SK-N-SH (cell line): ENCODE data around the gene MYNN. TPM values are rescaled to one million over a fixed set of nuclear protein-coding genes. Genes with fewer than 3 reads are reported as not detected.

ENCODE experiments used
- CTCF ChIA-PET: fragments of 300-600, 350-600 bp; formaldehyde crosslinking; extraction: SDS; loops from one replicate; lab custom pipeline; 2021; lab: Yijun Ruan, JAX
- POLR2A ChIA-PET: fragments of 350-600 bp; sonication (Branson Sonifier 250); formaldehyde crosslinking; extraction: SDS; loops from one replicate; lab custom pipeline; 2020; ENCODE audit warnings: antibody characterized with exemption, inconsistent platforms; lab: Yijun Ruan, JAX
- DNase-seq: peaks from one replicate; pipeline ENCODE4 v3.0.0; 2012
- H2AFZ ChIP-seq: fragments of 200-600 bp; sonication (generic); 2 replicates; pipeline ENCODE4 v1.8.1; 2016; ENCODE audit warnings: antibody characterized with exemption, mild to moderate bottlenecking, low read depth
- H3F3A ChIP-seq: fragments of 200-600 bp; sonication (generic); replicated peaks from 2 replicates; pipeline ENCODE3; 2016; ENCODE audit warnings: antibody characterized with exemption, mild to moderate bottlenecking; ENCODE audit not compliant: insufficient read depth
- H3K27ac ChIP-seq, 2 experiments: fragments of 200-500 bp in 1 of 2; fragments of 200-600 bp in 1 of 2; sonication (Bioruptor generic) in 1 of 2; sonication (generic), shearing (Covaris generic) in 1 of 2; 2 replicates each; pipeline versions ENCODE4 v1.5.1 to v1.6.1; 2014 to 2016; ENCODE audit warnings: low read depth in 2 of 2, inconsistent platforms in 1 of 2, low read length in 1 of 2, mild to moderate bottlenecking in 1 of 2, mixed read lengths in 1 of 2
- H3K27me3 ChIP-seq: fragments of 200-600 bp; sonication (generic), shearing (Covaris generic); 2 replicates; pipeline ENCODE4 v1.6.1; 2016; ENCODE audit warnings: mixed run types; ENCODE audit not compliant: insufficient read depth
- H3K36me3 ChIP-seq, 2 experiments: fragments of 200-500 bp in 1 of 2; fragments of 200-600 bp in 1 of 2; sonication (Bioruptor generic) in 1 of 2; sonication (generic) in 1 of 2; replicated peaks in 1 of 2; 2 replicates each; pipeline versions ENCODE3 to v1.5.1; 2014 to 2016; ENCODE audit warnings: low read length in 1 of 2, mild to moderate bottlenecking in 1 of 2; ENCODE audit not compliant: insufficient read depth in 2 of 2, control insufficient read depth in 1 of 2
- H3K4me1 ChIP-seq, 2 experiments: fragments of 200-500 bp in 1 of 2; fragments of 200-600 bp in 1 of 2; sonication (Bioruptor generic) in 1 of 2; sonication (generic), shearing (Covaris generic) in 1 of 2; 2 replicates each; pipeline versions ENCODE4 v1.5.1 to v1.6.1; 2014 to 2016; ENCODE audit warnings: low read depth in 1 of 2, low read length in 1 of 2, mixed run types in 1 of 2; ENCODE audit not compliant: insufficient read depth in 2 of 2, control insufficient read depth in 1 of 2
- H3K4me2 ChIP-seq: fragments of 200-600 bp; sonication (generic), shearing (Covaris generic); 2 replicates; pipeline ENCODE4 v1.6.1; 2017; ENCODE audit warnings: mixed run types
- H3K4me3 ChIP-seq, 2 experiments: fragments of 200-500 bp in 1 of 2; fragments of 200-600 bp in 1 of 2; sonication (Bioruptor generic) in 1 of 2; sonication (generic), shearing (Covaris generic) in 1 of 2; 2 replicates each; pipeline versions ENCODE4 v1.5.1 to v1.8.1; 2014 to 2016; ENCODE audit warnings: low read depth in 2 of 2, inconsistent platforms in 1 of 2, low read length in 1 of 2, mild to moderate bottlenecking in 1 of 2, mixed read lengths in 1 of 2, moderate library complexity in 1 of 2
- H3K79me2 ChIP-seq: fragments of 200-600 bp; sonication (generic); 2 replicates; pipeline ENCODE4 v1.8.1; 2017; ENCODE audit warnings: mild to moderate bottlenecking; ENCODE audit not compliant: insufficient read depth
- H3K9ac ChIP-seq: fragments of 200-600 bp; sonication (generic); 2 replicates; pipeline ENCODE4 v1.6.1; 2017; ENCODE audit warnings: mixed run types
- H3K9me2 ChIP-seq: fragments of 200-600 bp; sonication (generic); 2 replicates; pipeline ENCODE4 v1.6.1; 2017; ENCODE audit warnings: mixed run types
- H3K9me3 ChIP-seq: fragments of 200-600 bp; sonication (generic); 2 replicates; pipeline ENCODE4 v1.6.1; 2017; ENCODE audit warnings: mixed run types, mild to moderate bottlenecking, moderate library complexity
- H4K20me1 ChIP-seq: fragments of 200-600 bp; sonication (generic); 2 replicates; pipeline ENCODE4 v1.6.1; 2017; ENCODE audit warnings: mild to moderate bottlenecking, mixed run types; ENCODE audit not compliant: insufficient read depth
- CHD2 ChIP-seq: fragments of 150-350 bp; IDR thresholded peaks from 2 replicates; pipeline ENCODE4 v1.6.1; 2018; ENCODE audit warnings: low read length; ENCODE audit not compliant: partially characterized antibody
- CTCF ChIP-seq: fragments of 200-600 bp; sonication (generic); IDR thresholded peaks from 2 replicates; pipeline ENCODE4 v1.6.1; 2017; ENCODE audit warnings: antibody characterized with exemption, mild to moderate bottlenecking, moderate library complexity
- FOXM1 ChIP-seq: IDR thresholded peaks from 2 replicates; pipeline ENCODE4 v1.4.0; 2012; ENCODE audit warnings: low read depth, mild to moderate bottlenecking
- GABPA ChIP-seq: IDR thresholded peaks from 2 replicates; pipeline ENCODE4 v1.4.0; 2012; ENCODE audit warnings: low read depth, mild to moderate bottlenecking
- GATA2 ChIP-seq: sonication (generic); formaldehyde crosslinking; IDR thresholded peaks from 2 replicates; pipeline ENCODE4 v1.5.0; 2020; ENCODE audit warnings: mild to moderate bottlenecking, missing genetic modification reagents
- PBX3 ChIP-seq: IDR thresholded peaks from 2 replicates; pipeline ENCODE4; 2012
- RCOR1 ChIP-seq: fragments of 150-350 bp; IDR thresholded peaks from 2 replicates; pipeline ENCODE4 v1.6.1; 2017; ENCODE audit warnings: antibody characterized with exemption, low read length
- SIN3A ChIP-seq: IDR thresholded peaks from 2 replicates; pipeline ENCODE4 v1.6.1; 2012; ENCODE audit warnings: low read depth, mild to moderate bottlenecking, low read length, moderate library complexity, borderline replicate concordance
- SMC3 ChIP-seq: IDR thresholded peaks from 2 replicates; pipeline ENCODE4 v1.6.1; 2012; ENCODE audit warnings: low read depth, low read length, improper control_type of control experiment
- TEAD4 ChIP-seq: IDR thresholded peaks from 2 replicates; pipeline ENCODE4 v1.4.0; 2012; ENCODE audit warnings: mild to moderate bottlenecking, borderline replicate concordance; ENCODE audit not compliant: insufficient read depth
- USF1 ChIP-seq: IDR thresholded peaks from 2 replicates; pipeline ENCODE4 v1.4.0; 2012; ENCODE audit warnings: low read depth, borderline replicate concordance
- YY1 ChIP-seq: IDR thresholded peaks from 2 replicates; pipeline ENCODE4 v1.4.0; 2012; ENCODE audit warnings: low read depth, mild to moderate bottlenecking
- ZBTB33 ChIP-seq: IDR thresholded peaks from 2 replicates; pipeline ENCODE4 v1.4.0; 2012; ENCODE audit warnings: low read depth, borderline replicate concordance
- WGBS: methylation state at CpG from one replicate; pipeline ENCODE4 v1.1.6; 2017; ENCODE audit warnings: low lambda C conversion rate; 5-methylcytosine and 5-hydroxymethylcytosine counted together
- polyA plus RNA-seq, 3 experiments: library from polyadenylated mRNA; depleted of rRNA; stranded (reverse); fragments of >200 nt; gene quantifications; 2 replicates each; pipeline ENCODE4 v1.2.3, GENCODE V29; 2012
- TF ChIP-seq, protein P1 (sequence below): fragments of 150-350 bp; IDR thresholded peaks from 2 replicates; pipeline ENCODE4 v1.6.1; 2017; ENCODE audit warnings: antibody characterized with exemption, low read length, low read depth, borderline replicate concordance

The MYNN gene
- polyA plus RNA-seq, 1 of the 3 experiments (the other 2 are of a cell fraction), result 9.7 TPM

- Histone ChIP-seq H3K27me3 (no peaks in the 10 kb centered on the region), H3K79me2 (no peaks in the 10 kb centered on the region), H3K27ac (no peak overlapping the region), H3K4me3 (no peak overlapping the region), H2AFZ (no peak overlapping the region), H3F3A (no peaks in the 10 kb centered on the region), H3K9ac (no peak overlapping the region), H3K9me2 (no peaks in the 10 kb centered on the region), H3K36me3 (no peaks in the 10 kb centered on the region), H4K20me1 (no peaks in the 10 kb centered on the region), H3K4me2 (no peak overlapping the region), H3K9me3 (0 out of 2 replicates have a peak, but pooled peaks cover 11% of the 10 kb centered on the region), H3K4me1 (peaks cover 0 to 11% of the 10 kb centered on the region in 2 experiments; a peak in 2 of 4 replicates)
- no peak for DNase-seq
- no peak for TF ChIP-seq YY1
- peak; percentile 14; the same call in 1 of the 2 replicates for TF ChIP-seq CTCF
- no peak for TF ChIP-seq TEAD4
- CTCF ChIA-PET, result interaction anchor here (1.5 kb wide), 1 partner anchor 13 kb away, joined by 3 read pairs; no protein-coding TSS in a partner anchor
- 92% methylated on average over 27 of the region's 27 CpGs for WGBS
- POLR2A ChIA-PET, result no interaction called here
Observed at GRCh38 chr3:169813757-169814517, 40.7 kb downstream of the MYNN start.

DNA sequence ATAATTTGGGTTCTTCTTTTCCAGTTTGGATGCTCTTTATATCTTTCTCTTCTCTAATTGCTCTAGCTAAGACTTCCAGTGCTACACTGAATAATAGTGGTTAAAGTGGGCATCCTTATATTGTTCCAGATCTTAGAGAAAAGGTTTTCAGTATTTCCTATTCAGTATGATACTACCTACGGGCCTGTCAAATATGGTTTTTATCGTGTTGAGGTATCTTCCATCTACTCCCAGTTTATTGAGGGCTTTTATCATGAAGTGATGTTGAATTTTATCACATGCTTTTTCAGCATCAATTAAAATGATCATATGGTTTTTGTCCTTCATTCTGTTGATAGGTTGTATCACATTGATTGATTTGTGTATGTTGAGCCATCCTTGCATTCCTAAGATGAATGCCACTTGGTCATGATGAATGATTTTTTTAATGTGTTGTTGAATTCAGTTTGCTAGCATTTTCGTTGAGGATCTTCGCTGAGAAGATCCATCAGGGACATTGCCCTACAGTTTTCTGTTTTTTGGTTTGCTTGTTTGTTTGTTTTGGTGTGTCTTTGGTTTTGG is 42.5 kb downstream of the MYNN start:
- Histone ChIP-seq H3K9me3 (0 out of 2 replicates have a peak, but pooled peaks cover 11% of the 10 kb centered on the region), H3K79me2 (no peaks in the 10 kb centered on the region), H3K27me3 (no peaks in the 10 kb centered on the region), H3K4me1 (peaks cover 0 to 15% of the 10 kb centered on the region in 2 experiments; a peak in 2 of 4 replicates), H3K4me2 (no peak overlapping the region), H2AFZ (no peak overlapping the region), H3K4me3 (no peak overlapping the region), H3K36me3 (no peaks in the 10 kb centered on the region), H3K9me2 (no peaks in the 10 kb centered on the region), H3K9ac (no peak overlapping the region), H4K20me1 (no peaks in the 10 kb centered on the region), H3K27ac (no peak overlapping the region), H3F3A (no peaks in the 10 kb centered on the region)
- DNase-seq, result no peak
- ChIA-PET POLR2A (no interaction called here), CTCF (no interaction called here)
- 74% methylated on average over 4 of the region's 4 CpGs for WGBS
- TF ChIP-seq YY1 (no peak), FOXM1 (no peak), GATA2 (CRISPR knock-in tag) (no peak), USF1 (no peak), ZBTB33 (no peak), SMC3 (no peak), TEAD4 (no peak), CTCF (no peak), PBX3 (no peak), SIN3A (no peak), GABPA (no peak), CHD2 (no peak), RCOR1 (no peak)
- TF ChIP-seq, protein P1, sequence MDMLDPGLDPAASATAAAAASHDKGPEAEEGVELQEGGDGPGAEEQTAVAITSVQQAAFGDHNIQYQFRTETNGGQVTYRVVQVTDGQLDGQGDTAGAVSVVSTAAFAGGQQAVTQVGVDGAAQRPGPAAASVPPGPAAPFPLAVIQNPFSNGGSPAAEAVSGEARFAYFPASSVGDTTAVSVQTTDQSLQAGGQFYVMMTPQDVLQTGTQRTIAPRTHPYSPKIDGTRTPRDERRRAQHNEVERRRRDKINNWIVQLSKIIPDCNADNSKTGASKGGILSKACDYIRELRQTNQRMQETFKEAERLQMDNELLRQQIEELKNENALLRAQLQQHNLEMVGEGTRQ, result no peak
